Measurements from ENCODE around the gene LIAS. TPM values are rescaled to one million over a fixed set of nuclear protein-coding genes. Genes with fewer than 3 reads are reported as not detected.
A peak's percentile ranks its signal among the peaks of the same experiment; 100 is the strongest.
"Not testable (repeated sequence)": the region's sequence is repeated elsewhere in the genome, so short reads cannot be mapped to it uniquely, and the experiment has no call there.

Gene LIAS
- polyA plus RNA-seq (ENCODE audit: insufficient read length) = 30.1 TPM

GRCh38 chr4:39458505-39459300 lies at the start of gene LIAS, which contains the start of gene RPL9:
Gene LIAS, plus strand, starts transcription at chr4:39459056. Its CDS starts 62 bp downstream, at chr4:39459118.
Gene RPL9, minus strand, starts transcription at chr4:39458922. Its CDS starts 483 bp downstream, at chr4:39458439.
- DNase-seq = peak; percentile 99

- DNase-seq = no peak
Measured at GRCh38 chr4:39410415-39410814, 48.4 kb upstream of the LIAS start.

GRCh38 chr4:39411561-39411960 lies 47.3 kb upstream of the LIAS start:
- not testable (repeated sequence) for DNase-seq

GRCh38 chr4:39415678-39416283 lies 43.1 kb upstream of the LIAS start:
- DNase-seq = no peak

- DNase-seq = no peak
Measured at GRCh38 chr4:39422247-39422646, 36.6 kb upstream of the LIAS start.

DNA sequence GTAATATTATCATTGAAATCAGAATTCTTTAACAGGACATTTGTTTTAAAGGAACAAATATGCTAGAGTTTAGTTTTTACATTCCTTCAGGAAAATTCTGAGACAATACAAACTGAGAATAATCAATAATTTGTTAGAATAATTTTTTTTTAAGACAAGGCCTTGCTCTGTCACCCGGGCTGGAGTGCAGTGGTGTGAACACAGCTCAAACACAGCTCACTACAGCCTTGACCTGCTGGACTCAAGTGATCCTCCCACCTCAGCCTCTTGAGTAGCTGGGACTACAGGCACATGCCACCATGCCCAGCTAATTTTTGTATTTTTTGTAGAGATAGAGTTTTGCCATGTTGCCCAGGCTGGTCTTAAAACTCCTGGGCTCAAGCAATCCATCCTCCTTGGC lies 33.6 kb upstream of the LIAS start:
- DNase-seq = not testable (repeated sequence)

DNA sequence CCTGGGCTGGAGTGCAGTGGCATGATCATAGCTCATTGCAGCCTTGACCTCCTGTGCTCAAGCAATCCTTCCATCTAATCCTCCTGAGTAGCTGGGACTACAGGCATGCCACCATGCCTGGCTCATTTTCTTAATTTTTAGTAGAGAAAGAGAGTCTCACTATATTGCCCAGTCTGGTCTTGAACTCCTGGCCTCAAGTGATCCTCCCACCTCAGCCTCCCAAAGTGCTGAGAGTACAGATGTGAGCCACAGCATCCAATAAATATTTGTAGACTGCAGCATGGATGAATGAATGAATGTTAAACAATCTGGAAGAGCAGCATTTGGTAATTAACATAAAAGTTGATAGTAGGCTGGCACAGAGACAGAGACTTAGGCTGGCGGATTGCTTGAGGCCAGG lies 32.1 kb upstream of the LIAS start:
- no peak for DNase-seq

- DNase-seq = no peak
Measured at GRCh38 chr4:39427520-39428114, 31.2 kb upstream of the LIAS start.

DNA sequence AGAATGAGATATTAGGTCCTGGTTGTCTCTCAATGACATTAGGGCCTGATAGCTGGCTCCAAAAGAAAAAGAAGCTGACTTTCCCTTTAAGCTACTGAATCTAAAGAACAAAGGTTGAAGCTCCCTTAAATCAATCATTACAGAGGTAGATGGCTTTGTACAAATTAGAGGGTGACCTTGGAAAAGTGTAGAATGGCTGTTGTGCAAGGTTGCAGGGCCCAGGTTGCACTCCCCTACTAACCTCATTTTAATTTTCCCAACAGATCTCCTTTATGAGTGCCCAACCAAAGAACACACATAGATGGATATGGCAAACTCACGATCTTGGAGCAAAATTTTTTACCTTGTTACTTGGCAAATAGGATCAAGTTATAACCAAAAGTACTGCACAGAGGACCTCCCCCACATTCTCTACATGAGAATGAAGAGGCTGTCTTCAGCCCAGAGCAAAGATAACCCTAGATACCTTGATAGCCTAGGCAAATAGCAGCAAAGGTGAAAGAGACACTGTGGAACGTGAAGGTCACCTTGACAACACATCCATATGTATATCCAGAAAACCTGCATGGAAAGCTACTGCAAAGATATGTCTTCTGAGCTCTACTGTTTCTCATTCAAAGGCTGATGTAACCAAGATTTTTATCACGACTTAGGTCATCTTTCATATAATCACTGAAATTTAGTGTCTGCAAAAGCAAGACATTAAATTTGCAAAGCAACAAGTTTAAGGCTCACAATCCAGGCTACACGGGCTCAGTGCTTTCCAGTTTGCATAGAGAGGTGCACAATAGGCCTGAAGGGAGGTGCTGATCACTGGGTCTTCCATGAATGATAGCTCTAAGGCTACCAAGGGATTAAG lies 29.2 kb upstream of the LIAS start:
- no peak for DNase-seq

DNA sequence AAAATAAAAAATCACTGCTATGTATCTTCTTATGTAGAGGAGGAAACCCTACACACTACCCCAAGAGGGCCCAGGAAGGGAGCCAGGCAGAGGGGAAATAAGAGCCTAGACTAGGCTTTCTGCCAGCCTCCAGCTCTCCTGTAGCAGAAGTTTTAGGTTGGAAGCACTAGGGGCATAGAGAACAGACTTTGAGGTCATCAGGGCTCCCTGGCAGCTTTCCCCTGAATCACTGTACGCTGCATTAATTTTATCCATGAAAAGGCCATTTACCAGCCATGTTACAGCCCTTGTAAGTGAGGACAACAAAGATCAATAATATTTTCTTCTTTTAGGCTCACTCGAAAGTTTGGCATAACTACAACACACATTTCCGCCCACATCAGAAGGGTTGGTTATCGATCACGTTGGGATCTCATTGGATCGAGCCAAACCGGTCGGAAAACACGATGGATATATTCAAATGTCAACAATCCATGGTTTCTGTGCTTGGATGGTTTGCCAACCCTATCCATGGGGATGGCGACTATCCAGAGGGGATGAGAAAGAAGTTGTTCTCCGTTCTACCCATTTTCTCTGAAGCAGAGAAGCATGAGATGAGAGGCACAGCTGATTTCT lies 24.9 kb upstream of the LIAS start:
- no peak for DNase-seq

DNA sequence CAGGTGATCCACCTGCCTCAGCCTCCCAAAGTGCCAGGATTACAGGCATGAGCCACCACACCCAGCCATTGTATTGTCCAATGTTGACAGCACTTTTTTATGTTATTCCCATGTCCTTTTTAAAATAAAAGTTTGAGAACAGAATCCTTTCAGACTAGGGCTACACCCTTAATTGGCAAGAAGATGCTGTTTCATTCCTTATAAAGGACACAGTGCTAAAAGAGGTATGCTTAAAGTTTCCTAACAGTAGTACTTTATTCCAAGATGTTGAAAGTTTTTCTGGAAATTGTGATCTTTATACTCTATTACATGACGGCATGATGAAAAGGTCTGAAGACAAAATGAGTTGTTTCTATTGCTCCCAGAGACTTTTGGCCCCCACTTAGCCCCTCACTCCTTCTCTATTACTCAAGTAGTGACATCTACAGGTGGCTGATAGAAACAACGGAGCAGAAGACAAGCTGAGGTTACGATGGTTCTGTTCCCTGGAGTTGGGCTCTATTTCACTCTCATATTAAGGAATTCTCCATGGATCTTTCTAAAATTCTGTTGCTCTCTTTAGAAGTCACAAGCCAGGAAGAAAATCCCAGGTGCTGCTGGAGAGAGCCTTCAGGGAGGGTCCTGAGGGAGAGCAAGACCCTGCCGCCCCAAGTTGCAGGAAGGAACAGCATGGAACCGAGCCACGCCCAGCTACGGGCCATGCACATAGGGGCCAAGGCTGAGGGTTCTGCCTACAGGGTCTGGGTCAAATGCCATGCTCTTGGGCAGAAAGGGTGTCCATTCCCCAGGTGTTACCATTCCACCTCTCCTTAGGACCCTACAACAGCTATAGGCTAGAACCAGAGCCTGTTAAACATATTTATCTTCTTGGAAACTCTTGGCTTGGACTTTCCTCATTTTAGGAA lies 22.9 kb upstream of the LIAS start:
- no peak for DNase-seq

DNA sequence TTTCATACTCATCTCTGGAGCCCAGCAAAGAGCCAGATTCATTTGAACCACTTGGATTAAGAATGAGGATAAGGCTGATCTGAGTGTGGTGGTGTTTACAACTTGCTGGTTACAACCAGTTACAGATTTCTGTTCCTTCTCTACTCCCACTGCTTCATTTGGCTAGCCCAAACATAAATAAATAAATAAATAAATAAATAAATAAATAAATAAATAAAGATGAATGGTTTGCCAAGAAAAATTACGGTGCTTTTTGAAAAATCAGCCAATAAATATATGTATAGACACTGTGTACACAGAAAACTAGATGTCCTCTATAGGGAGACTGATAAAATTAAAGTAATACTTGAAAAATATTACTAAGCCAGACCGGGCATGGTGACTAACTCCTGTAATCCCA lies 17.3 kb upstream of the LIAS start:
- no peak for DNase-seq

- no peak for DNase-seq
Measured at GRCh38 chr4:39442998-39443397, 15.9 kb upstream of the LIAS start.

- DNase-seq = no peak
Measured at GRCh38 chr4:39446483-39446841, 12.4 kb upstream of the LIAS start.

DNA sequence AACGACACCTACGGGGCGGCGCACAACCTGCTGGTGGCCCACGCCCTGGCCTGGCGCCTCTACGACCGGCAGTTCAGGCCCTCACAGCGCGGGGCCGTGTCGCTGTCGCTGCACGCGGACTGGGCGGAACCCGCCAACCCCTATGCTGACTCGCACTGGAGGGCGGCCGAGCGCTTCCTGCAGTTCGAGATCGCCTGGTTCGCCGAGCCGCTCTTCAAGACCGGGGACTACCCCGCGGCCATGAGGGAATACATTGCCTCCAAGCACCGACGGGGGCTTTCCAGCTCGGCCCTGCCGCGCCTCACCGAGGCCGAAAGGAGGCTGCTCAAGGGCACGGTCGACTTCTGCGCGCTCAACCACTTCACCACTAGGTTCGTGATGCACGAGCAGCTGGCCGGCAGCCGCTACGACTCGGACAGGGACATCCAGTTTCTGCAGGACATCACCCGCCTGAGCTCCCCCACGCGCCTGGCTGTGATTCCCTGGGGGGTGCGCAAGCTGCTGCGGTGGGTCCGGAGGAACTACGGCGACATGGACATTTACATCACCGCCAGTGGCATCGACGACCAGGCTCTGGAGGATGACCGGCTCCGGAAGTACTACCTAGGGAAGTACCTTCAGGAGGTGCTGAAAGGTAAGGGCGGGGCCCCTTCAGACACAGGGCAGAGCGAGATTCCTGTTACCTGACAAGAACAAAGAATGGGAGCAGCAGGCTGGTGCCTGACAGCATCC lies 11.8 kb upstream of the LIAS start:
- peak; percentile 57 for DNase-seq

GRCh38 chr4:39450618-39451017 lies 8.2 kb upstream of the LIAS start:
- no peak for DNase-seq

GRCh38 chr4:39451423-39452023 lies 7.3 kb upstream of the LIAS start:
- no peak for DNase-seq

DNA sequence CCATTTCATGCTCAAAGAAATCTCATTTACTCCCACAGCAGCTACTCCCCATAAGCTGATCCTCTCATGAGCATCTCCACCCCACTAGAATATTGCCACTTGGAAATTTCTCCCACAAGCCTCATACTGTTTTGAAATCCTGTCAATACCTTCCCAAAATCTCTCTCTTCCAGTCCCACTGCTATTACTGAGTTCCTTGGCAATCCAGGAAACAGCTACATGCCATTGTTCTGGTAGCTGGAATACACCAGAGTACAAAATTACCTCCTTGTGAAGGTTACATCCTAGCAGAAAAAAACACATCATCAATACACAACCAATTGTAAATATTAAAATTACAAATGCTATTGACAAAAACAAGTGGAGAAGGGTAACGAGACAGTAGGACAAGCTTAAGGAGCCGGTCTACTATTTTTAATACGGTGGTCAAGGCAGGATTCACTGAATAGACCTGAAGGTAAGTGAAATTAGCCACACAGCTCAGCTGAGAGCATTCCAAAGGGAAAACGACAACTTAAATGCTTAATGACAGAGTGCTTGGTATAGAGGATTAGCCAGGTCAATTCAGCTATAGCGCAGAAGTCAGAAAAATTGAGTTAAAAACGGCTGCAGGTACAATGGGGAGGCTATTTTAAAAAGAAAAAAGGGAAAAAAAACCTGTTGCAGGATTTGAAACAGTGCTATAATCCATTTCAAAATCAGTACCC lies 6.5 kb upstream of the LIAS start:
- DNase-seq = no peak

- no peak for DNase-seq
Measured at GRCh38 chr4:39452860-39453587, 5.8 kb upstream of the LIAS start.
